ENCODE measurements around the gene CDK11B.

Gene CDK11B

GRCh38 chr1:1626207-1627141 is 32.3 kb downstream of the CDK11B start:
- no peak for DNase-seq (ENCODE audit: extremely low spot score)
- CTCF ChIA-PET, result interaction anchor here (1.6 kb wide), 1 partner anchor 23 kb away, joined by 3 read pairs; no protein-coding TSS in a partner anchor
- no peak for TF ChIP-seq CTCF (IDR thresholded peaks at IDR 0.05; ENCODE audit: control extremely low read depth, extremely low read depth, low read depth, missing control alignments)
- POLR2A ChIA-PET, result no interaction called here

- DNase-seq (ENCODE audit: extremely low spot score), result no peak
- no peak for TF ChIP-seq CTCF (IDR thresholded peaks at IDR 0.05; ENCODE audit: control extremely low read depth, extremely low read depth, low read depth, missing control alignments)
- ChIA-PET POLR2A (no interaction called here), CTCF (interaction anchor here (1.6 kb wide), 1 partner anchor 22 kb away, joined by 3 read pairs; no protein-coding TSS in a partner anchor)
Measured at GRCh38 chr1:1625824-1626206, 33.0 kb downstream of the CDK11B start.

- POLR2A ChIA-PET, result no interaction called here
- CTCF ChIA-PET, result no interaction called here
- DNase-seq (ENCODE audit: extremely low spot score), result no peak
- no peak for TF ChIP-seq CTCF (IDR thresholded peaks at IDR 0.05; ENCODE audit: control extremely low read depth, extremely low read depth, low read depth, missing control alignments)
Measured at GRCh38 chr1:1625404-1625775, 33.4 kb downstream of the CDK11B start.

- no peak for DNase-seq (ENCODE audit: extremely low spot score)
- POLR2A ChIA-PET, result no interaction called here
- no peak for TF ChIP-seq CTCF (IDR thresholded peaks at IDR 0.05; ENCODE audit: control extremely low read depth, extremely low read depth, low read depth, missing control alignments)
- CTCF ChIA-PET, result no interaction called here
Measured at GRCh38 chr1:1624443-1625403, 34.1 kb downstream of the CDK11B start.

GRCh38 chr1:1623631-1624442 is 35.0 kb downstream of the CDK11B start:
- TF ChIP-seq CTCF (IDR thresholded peaks at IDR 0.05; ENCODE audit: control extremely low read depth, extremely low read depth, low read depth, missing control alignments), result no peak
- POLR2A ChIA-PET, result no interaction called here
- CTCF ChIA-PET, result no interaction called here
- no peak for DNase-seq (ENCODE audit: extremely low spot score)

Data from GM10248 (cell line).